Transverse colon (tissue), 3 donors: ENCODE data around the gene NME4.

Experiments
- POLR2A ChIP-seq: fragments of 450-650 bp; IDR thresholded peaks from one replicate; pipeline ENCODE4 v1.6.1; 2016; ENCODE audit warnings: antibody characterized with exemption, mild to moderate bottlenecking, moderate library complexity
- TF ChIP-seq, protein P1 (sequence below), 5 experiments: fragments of 200-600 bp in 3 of 5; fragments of 450-650 bp in 2 of 5; sonication (generic) in 3 of 5; IDR thresholded peaks; 1 replicate in 2 of 5; 2 replicates in 3 of 5; pipeline ENCODE4 v1.5.1; 2016 to 2017; ENCODE audit warnings: antibody characterized with exemption in 5 of 5, inconsistent platforms in 3 of 5, mild to moderate bottlenecking in 2 of 5, moderate library complexity in 1 of 5

DNA sequence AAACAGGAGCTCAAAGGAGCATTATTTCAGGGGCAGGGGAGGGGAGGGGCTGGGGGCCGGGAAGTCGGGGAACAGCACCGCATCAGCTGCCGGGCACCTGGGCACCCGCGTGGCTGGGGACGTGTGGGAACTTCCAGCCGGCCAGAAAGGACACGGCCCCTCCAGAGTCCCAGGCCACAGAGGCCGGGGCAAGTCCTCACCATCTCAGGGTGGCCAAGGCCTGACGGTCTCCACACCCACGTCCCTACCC, 16.3 kb upstream of the NME4 start:
- TF ChIP-seq, protein P1, sequence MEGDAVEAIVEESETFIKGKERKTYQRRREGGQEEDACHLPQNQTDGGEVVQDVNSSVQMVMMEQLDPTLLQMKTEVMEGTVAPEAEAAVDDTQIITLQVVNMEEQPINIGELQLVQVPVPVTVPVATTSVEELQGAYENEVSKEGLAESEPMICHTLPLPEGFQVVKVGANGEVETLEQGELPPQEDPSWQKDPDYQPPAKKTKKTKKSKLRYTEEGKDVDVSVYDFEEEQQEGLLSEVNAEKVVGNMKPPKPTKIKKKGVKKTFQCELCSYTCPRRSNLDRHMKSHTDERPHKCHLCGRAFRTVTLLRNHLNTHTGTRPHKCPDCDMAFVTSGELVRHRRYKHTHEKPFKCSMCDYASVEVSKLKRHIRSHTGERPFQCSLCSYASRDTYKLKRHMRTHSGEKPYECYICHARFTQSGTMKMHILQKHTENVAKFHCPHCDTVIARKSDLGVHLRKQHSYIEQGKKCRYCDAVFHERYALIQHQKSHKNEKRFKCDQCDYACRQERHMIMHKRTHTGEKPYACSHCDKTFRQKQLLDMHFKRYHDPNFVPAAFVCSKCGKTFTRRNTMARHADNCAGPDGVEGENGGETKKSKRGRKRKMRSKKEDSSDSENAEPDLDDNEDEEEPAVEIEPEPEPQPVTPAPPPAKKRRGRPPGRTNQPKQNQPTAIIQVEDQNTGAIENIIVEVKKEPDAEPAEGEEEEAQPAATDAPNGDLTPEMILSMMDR (IDR thresholded peaks at IDR 0.05) = no peak
- TF ChIP-seq POLR2A = no peak
